ENCODE measurements around the gene HECTD4.
"Not testable (repeated sequence)": the region's sequence is repeated elsewhere in the genome, so short reads cannot be mapped to it uniquely, and the experiment has no call there.

Gene HECTD4

GRCh38 chr12:112226768-112227167 lies 155.5 kb downstream of the HECTD4 start:
- Histone ChIP-seq H3K27me3 (no peaks in the 10 kb centered on the region), H3K4me3 (ENCODE audit: low read depth in 1 of 2, low read length in 1 of 2) (no peak overlapping the region), H3K4me1 (ENCODE audit: control insufficient read depth in 1 of 2, insufficient read depth in 1 of 2, low read depth in 1 of 2, low read length in 1 of 2) (no peaks in the 10 kb centered on the region), H3K27ac (no peak overlapping the region), H3K36me3 (peaks cover 85% of the 10 kb centered on the region), H3K9me3 (no peaks in the 10 kb centered on the region)
- TF ChIP-seq CTCF (IDR thresholded peaks at IDR 0.05), result no peak

- not testable (repeated sequence) for H3K4me1 ChIP-seq (ENCODE audit: control insufficient read depth in 1 of 2, insufficient read depth in 1 of 2, low read depth in 1 of 2, low read length in 1 of 2); H3K9me3 ChIP-seq; H3K27ac ChIP-seq; H3K4me3 ChIP-seq (ENCODE audit: low read depth in 1 of 2, low read length in 1 of 2); H3K27me3 ChIP-seq
- peaks cover 67% of the 10 kb centered on the region for H3K36me3 ChIP-seq
These were observed 161.6 kb downstream of the HECTD4 start for GRCh38 chr12:112220628-112221027.

GRCh38 chr12:112219195-112219594 lies 163.0 kb downstream of the HECTD4 start:
- no peak overlapping the region for H3K4me3 ChIP-seq (ENCODE audit: low read depth in 1 of 2, low read length in 1 of 2)
- H3K36me3 ChIP-seq, result peaks cover 70% of the 10 kb centered on the region
- no peak for TF ChIP-seq CTCF (IDR thresholded peaks at IDR 0.05)
- H3K9me3 ChIP-seq, result no peaks in the 10 kb centered on the region
- no peak overlapping the region for H3K27ac ChIP-seq
- no peaks in the 10 kb centered on the region for H3K4me1 ChIP-seq (ENCODE audit: control insufficient read depth in 1 of 2, insufficient read depth in 1 of 2, low read depth in 1 of 2, low read length in 1 of 2)
- H3K27me3 ChIP-seq, result no peaks in the 10 kb centered on the region

- TF ChIP-seq CTCF (IDR thresholded peaks at IDR 0.05), result no peak
- H3K36me3 ChIP-seq, result peaks cover 75% of the 10 kb centered on the region
- H3K9me3 ChIP-seq, result no peaks in the 10 kb centered on the region
- no peak overlapping the region for H3K27ac ChIP-seq
- H3K4me3 ChIP-seq (ENCODE audit: low read depth in 1 of 2, low read length in 1 of 2), result no peak overlapping the region
- H3K27me3 ChIP-seq, result no peaks in the 10 kb centered on the region
- no peaks in the 10 kb centered on the region for H3K4me1 ChIP-seq (ENCODE audit: control insufficient read depth in 1 of 2, insufficient read depth in 1 of 2, low read depth in 1 of 2, low read length in 1 of 2)
These were observed 164.1 kb downstream of the HECTD4 start for GRCh38 chr12:112218150-112218549.

- H3K9me3 ChIP-seq, result no peaks in the 10 kb centered on the region
- no peaks in the 10 kb centered on the region for H3K4me1 ChIP-seq (ENCODE audit: control insufficient read depth in 1 of 2, insufficient read depth in 1 of 2, low read depth in 1 of 2, low read length in 1 of 2)
- peaks cover 73% of the 10 kb centered on the region for H3K36me3 ChIP-seq
- no peak overlapping the region for H3K4me3 ChIP-seq (ENCODE audit: low read depth in 1 of 2, low read length in 1 of 2)
- no peak for TF ChIP-seq CTCF (IDR thresholded peaks at IDR 0.05)
- H3K27me3 ChIP-seq, result no peaks in the 10 kb centered on the region
- H3K27ac ChIP-seq, result no peak overlapping the region
These were observed 164.6 kb downstream of the HECTD4 start for GRCh38 chr12:112217647-112218046.

GRCh38 chr12:112216223-112216622 lies 166.0 kb downstream of the HECTD4 start:
- Histone ChIP-seq H3K27ac (no peak overlapping the region), H3K4me3 (ENCODE audit: low read depth in 1 of 2, low read length in 1 of 2) (no peak overlapping the region), H3K36me3 (peaks cover 78% of the 10 kb centered on the region), H3K27me3 (no peaks in the 10 kb centered on the region), H3K4me1 (ENCODE audit: control insufficient read depth in 1 of 2, insufficient read depth in 1 of 2, low read depth in 1 of 2, low read length in 1 of 2) (no peaks in the 10 kb centered on the region), H3K9me3 (no peaks in the 10 kb centered on the region)
- no peak for TF ChIP-seq CTCF (IDR thresholded peaks at IDR 0.05)
